Testis (tissue), 3 donors: Measurements from ENCODE around the gene KRTAP2-4. TPM values are rescaled to one million over a fixed set of nuclear protein-coding genes. Genes with fewer than 3 reads are reported as not detected.
"Not testable (repeated sequence)": the region's sequence is repeated elsewhere in the genome, so short reads cannot be mapped to it uniquely, and the experiment has no call there.

Experiments
- DNase-seq: peaks from one replicate; pipeline ENCODE4 v3.0.0-alpha.2; 2019
- H3K27ac ChIP-seq, 2 donors: fragments of 200-600 bp; sonication (generic); one replicate each; pipeline ENCODE4 v1.5.1; 2019
- H3K27me3 ChIP-seq: fragments of 200-600 bp; sonication (generic); one replicate; pipeline ENCODE4 v1.5.1; 2019
- H3K36me3 ChIP-seq: fragments of 200-600 bp; sonication (generic); one replicate; pipeline ENCODE4 v1.5.1; 2017; ENCODE audit warnings: low read depth; ENCODE audit errors: missing control alignments
- H3K4me1 ChIP-seq: fragments of 200-600 bp; sonication (generic); one replicate; pipeline ENCODE4 v1.5.1; 2019
- H3K4me3 ChIP-seq, 2 donors: fragments of 200-600 bp; sonication (generic); one replicate each; pipeline ENCODE4 v1.5.1; 2017 to 2019
- H3K9me3 ChIP-seq: fragments of 200-600 bp; sonication (generic); one replicate; pipeline ENCODE4 v1.5.1; 2017
- CTCF ChIP-seq, 3 experiments: fragments of 450-650 bp in 2 of 3; fragments of 200-600 bp in 1 of 3; sonication (generic) in 1 of 3; IDR thresholded peaks; one replicate each; pipeline ENCODE4 v1.5.1; 2016 to 2019; ENCODE audit warnings: antibody characterized with exemption in 3 of 3, mild to moderate bottlenecking in 2 of 3, moderate library complexity in 1 of 3
- POLR2A ChIP-seq: fragments of 450-650 bp; IDR thresholded peaks from one replicate; pipeline ENCODE4 v1.6.1; 2017; ENCODE audit warnings: antibody characterized with exemption, mild to moderate bottlenecking, moderate library complexity
- WGBS, 2 donors: methylation state at CpG; one replicate each; pipeline ENCODE4 v1.1.5; 2018; 5-methylcytosine and 5-hydroxymethylcytosine counted together
- intact Hi-C: fragments of 100-400 bp; cut with DNase I; formaldehyde crosslinking; loops from one replicate; pipeline ENCODE4 v1.15.1; 2023; ENCODE audit warnings: low total_unique reads
- polyA plus RNA-seq: library from polyadenylated mRNA; stranded (reverse); fragments of 350-450 nt; fragmentation: Illumina TruSeq; extraction: RNeasy Lipid Tissue Mini Kit (QIAGEN cat#74804); gene quantifications from one replicate; pipeline ENCODE4 v1.2.3, GENCODE V29; 2014; ENCODE audit warnings: low read depth, low replicate concordance; ENCODE audit not compliant: insufficient read depth
- total RNA-seq, 2 donors: library from RNA; depleted of rRNA; stranded (reverse); fragments of >200 nt; gene quantifications; one replicate each; pipeline ENCODE4 v1.2.3, GENCODE V29; 2016

KRTAP2-4 gene
- total and polyA plus RNA-seq, 3 donors from 2014 or later, result not detected

DNA sequence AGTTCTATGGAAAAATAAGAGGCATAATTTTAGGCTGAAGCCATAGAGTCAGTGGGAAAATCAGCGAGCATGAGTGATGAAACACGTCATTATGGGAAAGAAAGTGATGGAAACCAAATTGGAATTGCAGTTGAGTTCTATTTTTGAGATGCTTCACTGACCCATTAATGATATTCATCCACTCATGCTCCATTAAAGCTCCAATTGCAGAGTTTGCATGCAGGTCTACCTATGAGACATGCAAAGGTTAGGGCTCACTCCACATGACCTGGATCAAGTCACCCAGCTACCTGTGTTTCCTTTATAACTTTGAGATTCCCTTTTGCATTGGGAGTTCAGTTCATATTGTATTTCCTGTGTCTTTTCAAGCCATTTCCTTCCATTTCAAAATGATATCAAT lies 8.0 kb upstream of the KRTAP2-4 start:
- intact Hi-C loops, result no loop called here

DNA sequence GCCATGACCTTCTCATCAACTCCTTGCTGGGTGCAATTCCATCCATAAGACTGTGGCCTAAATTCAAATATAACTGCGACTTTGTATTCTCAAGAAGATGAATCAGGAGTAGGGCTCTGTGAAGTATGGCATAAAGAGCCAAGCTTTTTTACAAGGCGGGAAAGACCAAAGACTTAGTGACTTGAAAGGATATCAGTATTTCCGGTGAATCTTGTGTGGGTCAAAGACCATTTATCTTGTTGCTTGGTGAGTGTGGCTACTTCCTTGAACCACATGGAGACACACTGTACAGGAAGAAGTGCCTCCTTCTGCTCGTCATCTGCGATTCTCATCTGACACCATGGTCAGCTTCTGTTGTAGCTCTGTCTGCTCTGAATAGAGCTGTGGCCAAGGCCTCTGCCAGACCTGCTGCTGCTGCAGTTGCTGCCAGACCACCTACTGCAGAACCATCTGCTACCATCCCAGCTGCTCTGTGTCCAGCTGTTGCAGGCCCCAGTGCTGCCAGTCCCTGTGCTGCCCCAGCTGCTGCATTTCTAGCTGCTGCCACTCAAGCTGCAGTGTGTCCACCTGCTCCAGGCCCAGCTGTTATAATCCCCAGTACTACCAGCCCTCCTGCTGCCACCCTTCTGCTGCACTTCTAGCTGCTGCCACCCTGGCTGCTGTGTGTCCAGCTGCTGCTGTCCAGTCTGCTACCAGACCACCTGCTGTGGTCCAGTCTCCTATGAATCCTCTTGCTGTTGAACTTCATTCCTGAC lies 6.1 kb upstream of the KRTAP2-4 start:
- no peak for DNase-seq
- Histone ChIP-seq H3K27ac (no peak overlapping the region), H3K4me1 (no peaks in the 10 kb centered on the region), H3K9me3 (no peaks in the 10 kb centered on the region), H3K27me3 (no peaks in the 10 kb centered on the region), H3K4me3 (no peak overlapping the region), H3K36me3 (no peaks in the 10 kb centered on the region)
- TF ChIP-seq POLR2A (no peak), CTCF (IDR thresholded peaks at IDR 0.05) (no peak)
- 76 to 98% methylated on average over 5 of the region's 5 CpGs for WGBS, 2 donors
- intact Hi-C loops, result no loop called here

More for the DNA sequence above, 8.0 kb upstream of the KRTAP2-4 start:
- Histone ChIP-seq H3K9me3 (no peaks in the 10 kb centered on the region), H3K4me3 (no peak overlapping the region), H3K27ac (no peak overlapping the region), H3K4me1 (no peaks in the 10 kb centered on the region), H3K27me3 (no peaks in the 10 kb centered on the region), H3K36me3 (no peaks in the 10 kb centered on the region)
- DNase-seq, result no peak
- 93 to 94% methylated on average over 2 of the region's 2 CpGs for WGBS, 2 donors
- TF ChIP-seq CTCF (IDR thresholded peaks at IDR 0.05), result no peak
- TF ChIP-seq POLR2A, result no peak

DNA sequence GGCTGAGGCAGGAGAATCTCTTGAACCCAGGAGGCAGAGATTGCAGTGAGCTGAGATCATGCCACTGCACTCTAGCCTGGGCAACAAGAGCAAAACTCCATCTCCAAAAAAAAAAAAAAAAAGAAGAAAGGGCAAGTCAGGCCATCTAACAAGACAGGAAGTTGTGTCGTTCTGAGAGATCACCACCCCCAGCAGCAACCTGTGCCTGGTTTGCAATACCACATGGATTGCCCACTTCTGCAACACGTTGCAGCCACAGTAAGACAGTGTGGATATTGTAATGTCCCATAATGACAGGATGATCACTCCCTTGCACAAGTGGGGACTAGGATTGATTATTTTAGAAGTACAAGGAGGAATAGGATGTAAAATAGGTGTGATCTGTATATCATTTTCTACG lies 3.4 kb upstream of the KRTAP2-4 start:
- 69 to 90% methylated on average over 3 of the region's 3 CpGs for WGBS, 2 donors
- Histone ChIP-seq H3K27me3 (no peaks in the 10 kb centered on the region), H3K27ac (no peak overlapping the region), H3K4me1 (no peaks in the 10 kb centered on the region), H3K4me3 (no peak overlapping the region), H3K36me3 (no peaks in the 10 kb centered on the region), H3K9me3 (no peaks in the 10 kb centered on the region)
- intact Hi-C loops, result no loop called here
- DNase-seq, result no peak
- TF ChIP-seq POLR2A (no peak), CTCF (IDR thresholded peaks at IDR 0.05) (no peak)

DNA sequence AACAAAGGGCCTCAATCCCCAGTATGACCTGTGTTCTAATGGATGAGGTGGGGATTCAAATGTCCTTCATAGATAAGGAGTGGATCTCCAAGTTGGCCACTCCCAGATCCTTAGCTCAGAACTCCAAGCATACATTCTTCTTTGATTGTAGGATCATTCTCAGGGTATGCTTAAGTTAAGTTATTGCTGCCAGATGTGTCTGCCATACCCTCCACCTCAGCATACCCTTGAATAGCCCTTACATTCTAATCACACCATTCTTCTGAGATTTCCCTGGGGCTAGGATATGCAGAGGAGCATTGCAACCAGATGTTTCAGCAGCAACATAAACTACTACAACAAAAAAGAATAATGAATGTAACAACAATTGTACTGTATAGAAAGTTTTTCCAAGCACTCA lies 1.6 kb upstream of the KRTAP2-4 start:
- Histone ChIP-seq H3K27me3 (no peaks in the 10 kb centered on the region), H3K4me1 (no peaks in the 10 kb centered on the region), H3K27ac (no peak overlapping the region), H3K36me3 (no peaks in the 10 kb centered on the region), H3K9me3 (no peaks in the 10 kb centered on the region), H3K4me3 (no peak overlapping the region)
- TF ChIP-seq POLR2A (no peak), CTCF (IDR thresholded peaks at IDR 0.05) (no peak)
- intact Hi-C loops, result no loop called here
- no peak for DNase-seq

DNA sequence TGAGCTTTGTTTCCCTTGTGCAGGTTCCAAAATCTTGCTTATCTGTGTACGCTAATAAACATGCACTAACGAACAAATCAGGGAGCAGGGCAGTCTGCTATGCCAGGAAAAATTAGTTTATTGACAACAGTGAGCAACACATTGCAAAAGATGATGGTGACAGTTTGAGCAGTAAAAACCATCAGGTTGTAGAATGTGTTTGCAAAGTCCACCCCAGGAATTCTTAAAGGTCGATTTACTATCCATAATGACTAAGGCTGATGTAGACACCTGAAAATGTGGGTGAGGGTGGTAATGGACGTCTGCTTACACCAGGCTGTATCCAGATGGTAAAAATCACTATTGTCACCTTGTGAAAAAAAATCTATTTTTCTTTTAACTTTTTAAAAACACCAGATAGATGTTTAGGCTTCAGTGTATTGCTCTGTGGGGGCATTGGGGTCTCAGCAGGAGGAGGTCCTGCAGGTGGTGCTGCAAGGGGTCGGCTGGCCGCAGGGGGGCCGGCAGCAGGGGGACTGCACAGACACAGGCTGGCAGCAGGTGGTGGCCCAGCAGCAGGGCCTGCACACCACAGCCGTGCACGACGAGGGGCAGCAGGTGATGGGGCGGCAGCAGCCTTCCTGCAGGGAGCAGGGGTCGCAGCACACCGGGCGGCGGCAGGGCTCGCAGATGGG lies 526 bp downstream of the KRTAP2-4 start:
- H3K36me3 ChIP-seq, DNase-seq, H3K9me3 ChIP-seq, H3K27me3 ChIP-seq, H3K27ac ChIP-seq, H3K4me1 ChIP-seq, intact Hi-C loops, H3K4me3 ChIP-seq: not testable (repeated sequence)
- WGBS, 2 donors, result 57 to 71% methylated on average over 6 to 7 of the region's 16 CpGs
